IPS-20b (cell line): ENCODE results near the gene EPB42.

Experiments
- H3K27ac ChIP-seq: one replicate; pipeline ENCODE4 v1.5.1; 2013; ENCODE audit warnings: low read length
- H3K27me3 ChIP-seq: 2 replicates; pipeline ENCODE4 v1.6.1; 2013; ENCODE audit warnings: mild to moderate bottlenecking, low read length, inconsistent platforms; ENCODE audit not compliant: insufficient read depth
- H3K36me3 ChIP-seq: 2 replicates; pipeline ENCODE4 v1.6.1; 2013; ENCODE audit warnings: low read depth, mild to moderate bottlenecking, inconsistent platforms, low read length, moderate library complexity; ENCODE audit not compliant: insufficient read depth
- H3K4me1 ChIP-seq: 2 replicates; pipeline ENCODE4 v1.6.1; 2013; ENCODE audit warnings: mild to moderate bottlenecking, control low read depth, inconsistent platforms, low read length, moderate library complexity; ENCODE audit not compliant: insufficient read depth
- H3K4me3 ChIP-seq: 2 replicates; pipeline ENCODE4 v1.5.1; 2013; ENCODE audit warnings: mild to moderate bottlenecking, low read length, inconsistent platforms
- H3K9ac ChIP-seq: 2 replicates; pipeline ENCODE4 v1.6.1; 2013; ENCODE audit warnings: low read depth, mild to moderate bottlenecking, inconsistent platforms, low read length, moderate library complexity
- H3K9me3 ChIP-seq: 2 replicates; pipeline ENCODE4 v1.6.1; 2013; ENCODE audit warnings: mild to moderate bottlenecking, low read depth, low read length, inconsistent platforms; ENCODE audit not compliant: insufficient read depth

EPB42 gene

GRCh38 chr15:43220991-43221403 is at the start of gene EPB42:
Gene EPB42, minus strand, starts transcription at chr15:43221018. Its CDS starts 193 bp downstream, at chr15:43220825.
- Histone ChIP-seq H3K4me3 (no peak within 1 kb of the TSS), H3K36me3 (no peaks in the 10 kb centered on the region), H3K9me3 (no peaks in the 10 kb centered on the region), H3K27ac (no peak within 1 kb of the TSS), H3K9ac (no peak within 1 kb of the TSS), H3K27me3 (no peaks in the 10 kb centered on the region), H3K4me1 (no peaks in the 10 kb centered on the region; the same call in 1 of the 2 replicates)

DNA sequence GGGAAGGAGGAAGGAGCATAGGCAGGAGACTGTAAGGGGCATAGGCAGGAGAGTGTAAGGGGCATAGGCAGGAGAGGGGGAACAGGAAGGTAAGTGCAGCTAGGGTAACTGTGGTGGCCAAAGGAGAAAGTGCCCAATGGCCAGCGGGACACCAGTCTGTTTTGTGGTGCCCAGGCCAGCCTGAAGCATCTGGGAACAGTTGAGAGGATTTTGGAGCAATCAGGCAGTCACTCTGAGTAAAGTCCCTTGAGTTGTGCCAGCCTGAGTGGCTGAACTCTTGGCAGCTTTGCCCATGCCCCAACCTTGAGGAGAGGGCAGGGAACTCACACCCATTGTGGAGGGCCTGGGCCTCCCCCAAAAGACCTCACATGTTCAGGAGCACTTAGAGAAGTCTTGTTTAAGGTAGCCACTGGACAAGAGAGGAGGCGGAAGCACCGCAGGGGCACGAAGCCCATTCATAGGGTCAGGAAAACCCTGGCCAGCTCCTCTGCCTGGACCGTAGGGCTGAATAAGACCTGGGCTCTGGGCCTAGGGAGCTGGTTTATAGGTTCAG is 49.4 kb upstream of the EPB42 start:
- no peak overlapping the region for H3K27ac ChIP-seq
- H3K9me3 ChIP-seq = no peaks in the 10 kb centered on the region
- no peak overlapping the region for H3K4me3 ChIP-seq
- no peaks in the 10 kb centered on the region for H3K36me3 ChIP-seq
- H3K9ac ChIP-seq = no peak overlapping the region
- no peaks in the 10 kb centered on the region for H3K27me3 ChIP-seq
- no peaks in the 10 kb centered on the region for H3K4me1 ChIP-seq

DNA sequence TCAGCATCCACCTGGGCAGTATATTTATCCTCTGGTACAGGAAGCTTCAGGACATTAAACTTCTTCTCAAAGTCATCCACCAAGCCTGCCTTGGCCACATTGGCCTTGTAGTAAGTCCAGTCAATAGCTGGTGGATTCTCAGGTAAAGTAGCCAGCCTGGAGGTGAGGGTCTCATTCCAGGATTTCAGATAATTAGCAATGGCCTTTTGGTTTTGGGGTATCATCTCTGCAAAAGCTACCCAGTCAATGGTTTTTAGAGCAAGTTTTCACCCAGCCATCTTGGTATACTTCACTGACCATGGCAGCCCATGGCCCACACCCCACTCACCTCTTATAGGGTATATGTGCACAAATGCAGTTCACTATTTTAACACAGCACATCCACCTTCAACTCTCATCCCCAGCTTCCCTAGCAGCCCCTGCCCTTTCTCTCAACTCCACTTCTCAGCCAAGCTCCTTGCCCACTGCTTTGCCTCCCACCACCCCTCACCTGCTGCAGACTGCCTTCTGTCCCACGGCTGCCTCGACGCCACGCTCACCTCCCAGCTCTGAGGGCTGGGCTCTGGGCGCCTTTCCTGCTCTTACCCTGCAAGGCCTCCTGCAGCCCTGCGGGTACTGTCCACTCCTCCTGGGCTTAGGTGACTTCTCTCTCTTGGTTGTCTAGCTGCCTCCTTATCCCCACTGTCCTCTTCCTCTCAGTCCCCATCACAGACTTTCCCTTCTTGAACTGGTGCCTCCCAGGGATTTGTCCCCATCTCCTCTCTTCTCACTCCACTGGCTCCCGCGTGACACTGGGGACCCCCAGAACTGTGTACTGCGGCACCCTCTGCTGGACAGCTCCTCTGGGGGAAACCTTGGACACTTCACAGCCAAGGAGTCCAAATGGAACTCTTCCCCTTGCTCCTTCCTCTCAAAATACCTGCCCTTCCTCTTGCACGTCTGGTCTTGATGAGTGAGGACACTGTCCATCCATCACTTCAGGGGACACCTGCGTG is 47.6 kb upstream of the EPB42 start:
- Histone ChIP-seq H3K36me3 (no peaks in the 10 kb centered on the region), H3K9me3 (no peaks in the 10 kb centered on the region), H3K27me3 (no peaks in the 10 kb centered on the region), H3K4me1 (no peaks in the 10 kb centered on the region), H3K4me3 (no peak overlapping the region), H3K9ac (no peak overlapping the region), H3K27ac (no peak overlapping the region)

DNA sequence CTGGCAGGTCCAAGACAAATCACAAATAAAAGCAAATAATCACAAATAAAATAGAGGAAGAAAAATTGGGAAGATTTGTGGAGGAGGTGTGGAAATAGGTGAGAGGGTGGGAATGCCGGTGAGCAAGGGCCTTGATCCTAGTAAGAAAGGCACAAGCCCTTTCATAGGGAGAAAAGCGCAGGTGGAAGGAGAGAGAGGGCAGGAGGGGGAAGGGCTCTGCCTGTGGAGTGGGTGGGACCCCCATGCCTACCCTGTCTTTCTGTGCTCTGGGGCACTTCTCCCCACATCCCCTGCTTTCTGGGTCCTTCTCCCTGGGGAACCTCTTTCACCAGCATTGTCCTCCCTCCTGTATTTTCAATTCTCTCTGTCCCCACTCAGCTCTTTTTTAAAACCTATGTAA is 46.6 kb upstream of the EPB42 start:
- Histone ChIP-seq H3K9me3 (no peaks in the 10 kb centered on the region), H3K27ac (no peak overlapping the region), H3K9ac (no peak overlapping the region), H3K36me3 (no peaks in the 10 kb centered on the region), H3K27me3 (no peaks in the 10 kb centered on the region), H3K4me3 (no peak overlapping the region), H3K4me1 (no peaks in the 10 kb centered on the region)

DNA sequence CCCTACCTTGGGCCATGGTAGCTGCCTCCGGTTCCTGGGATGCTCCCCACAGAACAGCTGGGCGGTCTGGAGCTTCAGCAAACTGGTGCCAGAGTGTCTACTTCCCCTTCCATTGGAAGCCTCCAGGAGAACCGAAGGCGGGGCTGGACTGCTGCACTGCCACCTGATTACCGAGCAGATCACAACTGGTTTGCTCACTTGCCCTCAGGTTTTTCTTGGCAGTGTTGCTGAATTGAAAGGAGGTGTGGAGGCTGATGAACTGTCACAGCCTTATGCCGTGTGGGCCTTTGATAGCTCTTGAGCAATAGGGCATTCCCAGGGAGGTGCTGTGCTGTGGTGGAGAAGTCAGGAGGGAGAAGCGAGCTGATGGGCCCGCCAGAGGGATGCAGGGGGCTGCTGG is 46.0 kb upstream of the EPB42 start, which contains the start of gene TGM5:
TSS of gene TGM5 (minus strand) at position 95 of the 400 bp plus-strand sequence. CDS start at position 16, 79 bp downstream.
- Histone ChIP-seq H3K4me1 (no peaks in the 10 kb centered on the region), H3K9ac (no peak within 1 kb of the TSS), H3K27me3 (no peaks in the 10 kb centered on the region), H3K27ac (no peak within 1 kb of the TSS), H3K9me3 (no peaks in the 10 kb centered on the region), H3K4me3 (no peak within 1 kb of the TSS), H3K36me3 (no peaks in the 10 kb centered on the region)

DNA sequence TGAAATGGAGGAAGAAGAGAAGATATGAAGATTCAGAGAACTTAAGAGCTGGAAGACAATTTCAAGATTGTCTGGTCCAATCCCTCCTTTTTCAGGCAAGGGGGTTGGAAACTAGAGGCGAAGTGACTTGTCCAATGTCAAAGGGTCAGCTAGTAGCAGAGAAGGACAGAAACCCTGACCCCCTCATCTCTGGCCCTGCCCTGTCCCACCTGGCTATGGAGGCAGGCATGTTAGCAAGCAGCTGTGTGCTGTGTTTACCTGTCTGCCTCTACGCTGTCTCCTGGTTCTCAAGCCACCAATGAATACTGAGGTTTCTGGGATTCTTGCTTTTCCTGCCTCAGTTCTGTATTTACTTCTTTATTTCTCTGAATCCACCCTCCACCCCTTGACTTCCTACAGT is 45.6 kb upstream of the EPB42 start:
- Histone ChIP-seq H3K9ac (no peak overlapping the region), H3K9me3 (no peaks in the 10 kb centered on the region), H3K4me1 (no peaks in the 10 kb centered on the region), H3K36me3 (no peaks in the 10 kb centered on the region), H3K27ac (no peak overlapping the region), H3K27me3 (no peaks in the 10 kb centered on the region), H3K4me3 (no peak overlapping the region)

- Histone ChIP-seq H3K36me3 (no peaks in the 10 kb centered on the region), H3K4me1 (no peaks in the 10 kb centered on the region), H3K9me3 (no peaks in the 10 kb centered on the region), H3K9ac (no peak overlapping the region), H3K4me3 (no peak overlapping the region), H3K27ac (no peak overlapping the region), H3K27me3 (no peaks in the 10 kb centered on the region; the same call in 1 of the 2 replicates)
Measured at GRCh38 chr15:43260011-43260615, 39.3 kb upstream of the EPB42 start.

GRCh38 chr15:43258781-43259180 is 38.0 kb upstream of the EPB42 start:
- Histone ChIP-seq H3K4me3 (no peak overlapping the region), H3K9ac (no peak overlapping the region), H3K4me1 (no peaks in the 10 kb centered on the region), H3K27me3 (no peaks in the 10 kb centered on the region; the same call in 1 of the 2 replicates), H3K9me3 (no peaks in the 10 kb centered on the region), H3K36me3 (no peaks in the 10 kb centered on the region), H3K27ac (no peak overlapping the region)

DNA sequence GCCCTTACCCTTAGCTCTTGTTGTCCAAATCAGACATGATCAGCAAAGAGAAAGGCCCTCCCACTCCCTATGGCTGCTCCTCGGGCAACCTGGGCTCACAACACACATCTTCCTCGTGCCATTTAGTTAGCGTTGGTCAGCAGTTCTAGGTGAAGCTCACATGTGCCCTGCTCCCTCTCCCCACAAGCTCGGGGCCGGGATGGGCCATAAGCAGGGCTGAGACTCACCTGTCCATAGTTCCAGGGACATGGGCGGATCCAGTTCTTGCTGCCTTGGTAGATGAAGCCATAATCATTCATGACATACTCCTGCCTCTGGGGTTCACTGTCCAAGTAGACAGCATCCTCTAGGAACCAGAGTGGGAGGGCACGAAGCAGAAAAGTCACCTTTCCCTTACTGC is 35.5 kb upstream of the EPB42 start:
- Histone ChIP-seq H3K36me3 (no peaks in the 10 kb centered on the region), H3K9ac (no peak overlapping the region), H3K4me3 (no peak overlapping the region), H3K27ac (no peak overlapping the region), H3K9me3 (no peaks in the 10 kb centered on the region), H3K27me3 (no peaks in the 10 kb centered on the region; the same call in 1 of the 2 replicates), H3K4me1 (no peaks in the 10 kb centered on the region)

DNA sequence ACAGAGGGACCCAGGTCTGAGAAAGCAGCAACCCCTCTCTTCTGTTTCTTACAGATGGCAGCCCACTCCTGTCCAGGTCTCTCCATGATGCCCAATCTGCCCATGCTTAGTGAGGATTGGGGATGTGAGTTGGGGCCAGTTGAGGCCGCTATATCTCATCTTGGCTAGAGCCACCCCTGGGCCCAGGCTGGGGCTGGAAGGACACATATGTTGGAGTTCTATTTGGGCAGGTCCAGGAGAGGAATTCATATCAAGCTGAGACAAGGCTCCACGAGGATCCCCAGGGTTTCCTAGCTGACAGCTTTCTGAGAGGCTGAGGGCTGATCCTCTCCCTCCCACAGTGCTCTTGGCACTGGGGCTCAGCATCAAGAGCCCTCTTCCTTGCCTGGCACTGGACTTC is 34.6 kb upstream of the EPB42 start:
- H3K4me1 ChIP-seq = no peaks in the 10 kb centered on the region
- no peak overlapping the region for H3K4me3 ChIP-seq
- no peak overlapping the region for H3K27ac ChIP-seq
- H3K9ac ChIP-seq = no peak overlapping the region
- H3K9me3 ChIP-seq = no peaks in the 10 kb centered on the region
- H3K36me3 ChIP-seq = no peaks in the 10 kb centered on the region
- no peaks in the 10 kb centered on the region; the same call in 1 of the 2 replicates for H3K27me3 ChIP-seq

DNA sequence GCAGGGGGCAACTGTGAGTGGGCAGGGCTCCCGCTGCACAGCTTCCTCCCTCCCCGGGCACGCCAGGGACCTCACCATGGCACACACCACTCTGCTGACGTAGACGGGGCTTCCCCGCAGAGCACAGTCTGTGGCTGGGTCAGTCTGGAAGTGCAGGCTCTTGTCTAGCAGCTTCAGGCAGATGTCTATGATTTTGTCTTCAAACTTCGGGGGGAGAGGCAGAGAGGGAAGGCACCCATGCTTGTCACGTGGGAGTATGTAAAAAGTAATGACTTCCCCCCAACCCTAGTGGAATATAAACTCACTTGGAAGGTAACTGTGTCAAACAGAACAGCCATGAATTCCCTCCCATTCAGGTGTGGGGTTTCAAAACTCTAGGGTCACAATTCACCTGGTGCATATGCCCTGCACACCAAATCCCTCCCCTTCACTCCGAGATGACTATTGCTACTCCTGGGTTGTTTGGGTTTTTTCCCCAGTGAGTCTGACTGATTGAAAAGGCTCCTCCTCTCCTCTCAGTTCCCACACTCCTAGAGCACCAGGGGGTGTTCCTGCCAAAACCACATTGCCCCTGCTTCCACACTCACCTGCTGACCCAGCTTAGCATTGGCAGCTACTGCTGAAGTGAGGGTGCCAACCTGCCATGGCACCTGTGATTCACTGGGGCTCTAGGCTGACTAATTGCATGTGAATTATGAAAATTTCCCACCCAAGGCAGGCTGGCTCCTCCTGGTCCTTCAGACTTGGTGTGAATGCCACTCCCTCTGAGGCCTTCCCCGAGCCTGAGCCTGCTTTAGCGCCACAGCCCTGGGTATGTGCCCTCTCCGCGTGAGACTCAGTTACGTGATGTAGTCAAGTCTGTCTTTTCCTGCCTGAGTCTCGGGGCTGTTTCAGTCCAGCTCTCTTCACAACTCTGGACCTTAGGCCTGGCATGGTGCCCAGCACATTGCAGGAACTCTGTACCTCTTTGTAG is 32.9 kb upstream of the EPB42 start:
- Histone ChIP-seq H3K36me3 (no peaks in the 10 kb centered on the region), H3K4me3 (no peak overlapping the region), H3K9ac (no peak overlapping the region), H3K27me3 (no peaks in the 10 kb centered on the region; the same call in 1 of the 2 replicates), H3K4me1 (no peaks in the 10 kb centered on the region), H3K9me3 (no peaks in the 10 kb centered on the region), H3K27ac (no peak overlapping the region)
